Activated CD8-positive, alpha-beta memory T cell treated with anti-CD3 and anti-CD28 coated beads, Interleukin-2, amount 50 U/mL, for 48 hours (primary cell): Measurements from ENCODE around the gene UBR1.
"Not testable (repeated sequence)": the region's sequence is repeated elsewhere in the genome, so short reads cannot be mapped to it uniquely, and the experiment has no call there.

ENCODE experiments used
- DNase-seq: peaks from one replicate; pipeline ENCODE4 v3.0.0-alpha.2; 2020

Gene UBR1

DNA sequence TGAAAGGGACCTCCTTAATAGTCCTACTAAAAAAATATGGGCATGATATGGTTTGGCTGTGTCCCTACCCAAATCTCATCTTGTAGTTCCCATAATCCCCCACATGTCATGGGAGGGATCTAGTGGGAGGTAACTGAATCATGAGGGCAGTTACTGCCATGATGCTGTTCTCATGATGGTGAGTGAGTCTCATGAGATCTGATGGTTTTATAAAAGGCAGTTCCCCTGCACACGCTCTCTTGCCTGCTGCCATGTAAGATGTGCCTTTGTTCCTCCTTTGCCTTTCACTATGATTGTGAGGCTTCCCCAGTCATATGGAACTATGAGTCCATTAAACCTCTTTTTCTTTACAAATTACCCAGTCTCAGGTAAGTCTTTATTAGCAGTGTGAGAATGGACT, 211.9 kb downstream of the UBR1 start:
- not testable (repeated sequence) for DNase-seq
